GM12878 (cell line): ENCODE data around the gene ODAD4.

Experiments used
- CHD4 ChIP-seq: fragments of 200-600 bp; sonication (generic); IDR thresholded peaks from 2 replicates; pipeline ENCODE4 v1.6.1; 2016; ENCODE audit warnings: mild to moderate bottlenecking
- EZH2 ChIP-seq: IDR thresholded peaks from 2 replicates; pipeline ENCODE4 v1.6.1; 2012; ENCODE audit warnings: low read depth, mild to moderate bottlenecking, control low read depth, inconsistent platforms, low read length, borderline replicate concordance; ENCODE audit not compliant: control insufficient read depth
- POLR2A ChIP-seq: IDR thresholded peaks from 2 replicates; pipeline ENCODE4 v1.6.1; 2011; ENCODE audit warnings: low read depth, mild to moderate bottlenecking, low read length
- REST ChIP-seq: IDR thresholded peaks from 2 replicates; pipeline ENCODE4 v1.6.1; 2012; ENCODE audit warnings: mild to moderate bottlenecking, low read depth, low read length

GRCh38 chr17:42001729-42002128 lies 71.3 kb downstream of the ODAD4 start:
- no peak for TF ChIP-seq CHD4
- no peak for TF ChIP-seq POLR2A
- TF ChIP-seq EZH2, result no peak
- no peak for TF ChIP-seq REST
